CD8-positive, alpha-beta memory T cell (primary cell): ENCODE results near the gene PRSS22. TPM values are rescaled to one million over a fixed set of nuclear protein-coding genes. Genes with fewer than 3 reads are reported as not detected.

Source experiments
- CTCF ChIA-PET: fragments of 350-600 bp; sonication (Branson Sonifier 250); formaldehyde crosslinking; loops from one replicate; lab custom pipeline; 2021; ENCODE audit warnings: antibody characterized with exemption; lab: Charles Lee
- POLR2A ChIA-PET: fragments of 350-600 bp; sonication (Branson Sonifier 250); formaldehyde crosslinking; loops from one replicate; lab custom pipeline; 2021; ENCODE audit warnings: antibody characterized with exemption; lab: Charles Lee
- DNase-seq, 5 donors: peaks; one replicate each; pipeline versions ENCODE4 v3.0.0 to v3.0.0-alpha.2; 2020 to 2022; ENCODE audit warnings: mixed read lengths in 1 of 5
- H3K27ac ChIP-seq: one replicate; pipeline ENCODE4 v1.7.0; 2013; ENCODE audit warnings: low read depth, mild to moderate bottlenecking, low read length, moderate library complexity
- H3K27me3 ChIP-seq: 2 replicates; pipeline ENCODE4 v1.7.0; 2013; ENCODE audit warnings: low read length, mild to moderate bottlenecking; ENCODE audit not compliant: insufficient read depth, poor library complexity, severe bottlenecking
- H3K36me3 ChIP-seq: 2 replicates; pipeline ENCODE4 v1.7.0; 2013; ENCODE audit warnings: mild to moderate bottlenecking, low read length, moderate library complexity; ENCODE audit not compliant: insufficient read depth
- H3K4me1 ChIP-seq: 2 replicates; pipeline ENCODE4 v1.7.0; 2013; ENCODE audit warnings: mild to moderate bottlenecking, low read length, moderate library complexity; ENCODE audit not compliant: insufficient read depth
- H3K4me3 ChIP-seq: 2 replicates; pipeline ENCODE4 v1.7.0; 2013; ENCODE audit warnings: mild to moderate bottlenecking, low read length
- H3K9me3 ChIP-seq: 2 replicates; pipeline ENCODE4 v1.7.0; 2013; ENCODE audit warnings: mild to moderate bottlenecking, low read length
- H3K27ac Mint-ChIP-seq, 8 donors: one replicate each; pipeline ENCODE4 v1.8.0; 2020 to 2021; ENCODE audit warnings: mixed read lengths in 8 of 8, mild to moderate bottlenecking in 6 of 8, inconsistent platforms in 3 of 8, moderate library complexity in 3 of 8
- H3K27me3 Mint-ChIP-seq, 2 donors: one replicate each; pipeline ENCODE4 v1.8.0; 2020 to 2021; ENCODE audit warnings: mixed read lengths in 2 of 2, mild to moderate bottlenecking in 1 of 2, moderate library complexity in 1 of 2
- H3K36me3 Mint-ChIP-seq, 3 donors: one replicate each; pipeline ENCODE4 v1.8.0; 2020 to 2021; ENCODE audit warnings: mixed read lengths in 3 of 3, inconsistent platforms in 1 of 3, mild to moderate bottlenecking in 1 of 3
- H3K4me1 Mint-ChIP-seq, 3 donors: one replicate each; pipeline ENCODE4 v1.8.0; 2020 to 2021; ENCODE audit warnings: mixed read lengths in 3 of 3, inconsistent platforms in 1 of 3, mild to moderate bottlenecking in 1 of 3
- H3K4me3 Mint-ChIP-seq, 7 donors: one replicate each; pipeline ENCODE4 v1.8.0; 2020 to 2021; ENCODE audit warnings: mixed read lengths in 7 of 7, mild to moderate bottlenecking in 6 of 7, moderate library complexity in 4 of 7, inconsistent platforms in 2 of 7
- H3K9me3 Mint-ChIP-seq, 5 donors: one replicate each; pipeline ENCODE4 v1.8.0; 2020 to 2022; ENCODE audit warnings: mixed read lengths in 5 of 5, mild to moderate bottlenecking in 3 of 5, moderate library complexity in 2 of 5, inconsistent platforms in 1 of 5
- polyA plus RNA-seq: library from polyadenylated mRNA; unstranded; fragments of 300-500 nt; fragmentation: Illumina TruSeq; gene quantifications from one replicate; pipeline ENCODE4 v1.2.3, GENCODE V29; 2021
- total RNA-seq, 2 experiments: library from RNA; stranded (reverse); gene quantifications; one replicate each; pipeline ENCODE4 v1.2.3, GENCODE V29; 2021

The PRSS22 gene
- total and polyA plus RNA-seq, 3 experiments from 2014 or later, result not detected

GRCh38 chr16:2894231-2894630 lies 36.3 kb upstream of the PRSS22 start:
- no peaks in the 10 kb centered on the region for H3K9me3 Mint-ChIP-seq
- POLR2A ChIA-PET, result no interaction called here

GRCh38 chr16:2884041-2884451 lies 26.1 kb upstream of the PRSS22 start:
- H3K4me3 Mint-ChIP-seq, result peak overlapping the region; percentile 81 to 96 (median 84)
- H3K27me3 ChIP-seq, result no peaks in the 10 kb centered on the region
- peaks cover 0 to 7% (median 0%) of the 10 kb centered on the region in 3 donors for H3K36me3 Mint-ChIP-seq
- no peaks in the 10 kb centered on the region for H3K36me3 ChIP-seq
- H3K4me1 ChIP-seq, result peaks cover 7% of the 10 kb centered on the region
- H3K9me3 ChIP-seq, result no peaks in the 10 kb centered on the region
- ChIA-PET CTCF (interaction anchor here (2.1 to 6.7 kb wide), 3 partner anchors 15 to 28 kb away, joined by 10 to 35 read pairs (median 13); partner anchors contain the start of gene FLYWCH1), POLR2A (interaction anchor here (0.6 to 2.6 kb wide), 2 partner anchors 16 to 526 kb away, joined by 5 to 19 read pairs; no protein-coding TSS in a partner anchor)
- peak overlapping the region; percentile 29 to 92 (median 86) for H3K27ac Mint-ChIP-seq
- H3K9me3 Mint-ChIP-seq, result no peaks in the 10 kb centered on the region
- DNase-seq, result no peak
- peak overlapping the region; percentile 91 for H3K4me3 ChIP-seq
- peaks cover 11 to 21% (median 14%) of the 10 kb centered on the region in 3 donors for H3K4me1 Mint-ChIP-seq
- H3K27me3 Mint-ChIP-seq, result no peaks in the 10 kb centered on the region
- peak overlapping the region; percentile 88 for H3K27ac ChIP-seq

More at GRCh38 chr16:2894231-2894630, 36.3 kb upstream of the PRSS22 start:
- DNase-seq, result no peak
- H3K27me3 Mint-ChIP-seq, result no peaks in the 10 kb centered on the region
- Histone ChIP-seq H3K36me3 (no peaks in the 10 kb centered on the region), H3K27me3 (no peaks in the 10 kb centered on the region), H3K9me3 (no peaks in the 10 kb centered on the region), H3K4me3 (no peak overlapping the region), H3K4me1 (no peaks in the 10 kb centered on the region), H3K27ac (no peak overlapping the region)
- H3K4me3 Mint-ChIP-seq, result no peak overlapping the region
- peaks cover 0 to 10% (median 0%) of the 10 kb centered on the region in 3 donors for H3K36me3 Mint-ChIP-seq
- H3K27ac Mint-ChIP-seq, result no peak overlapping the region
- CTCF ChIA-PET, result no interaction called here
- no peaks in the 10 kb centered on the region for H3K4me1 Mint-ChIP-seq

GRCh38 chr16:2883458-2883908 lies 25.5 kb upstream of the PRSS22 start:
- Histone ChIP-seq H3K9me3 (no peaks in the 10 kb centered on the region), H3K27ac (peak overlapping the region; percentile 88), H3K4me3 (peak overlapping the region; percentile 91), H3K27me3 (no peaks in the 10 kb centered on the region), H3K36me3 (no peaks in the 10 kb centered on the region), H3K4me1 (peaks cover 7% of the 10 kb centered on the region)
- DNase-seq, result no peak
- Mint-ChIP-seq H3K36me3 (peaks cover 0 to 7% (median 0%) of the 10 kb centered on the region in 3 donors), H3K9me3 (no peaks in the 10 kb centered on the region), H3K4me1 (peaks cover 11 to 21% (median 14%) of the 10 kb centered on the region in 3 donors), H3K4me3 (peak overlapping the region; percentile 82 to 96 (median 91)), H3K27me3 (no peaks in the 10 kb centered on the region), H3K27ac (peak overlapping the region in 7 of 8 donors; percentile 84 to 99 (median 89))
- ChIA-PET CTCF (interaction anchor here (0.9 to 6.7 kb wide), 6 partner anchors 15 to 44 kb away, joined by 3 to 35 read pairs (median 7); partner anchors contain the start of gene FLYWCH1), POLR2A (interaction anchor here (0.6 to 2.6 kb wide), 5 partner anchors 15 to 525 kb away, joined by 4 to 33 read pairs (median 6); partner anchors contain the start of genes FLYWCH1 and PKMYT1)

GRCh38 chr16:2882650-2883457 lies 24.9 kb upstream of the PRSS22 start, which contains the start of gene FLYWCH2:
Gene FLYWCH2, plus strand, starts transcription at chr16:2883215. Its CDS starts 13,235 bp downstream, at chr16:2896450.
- POLR2A ChIA-PET, result interaction anchor here (0.6 to 2.6 kb wide), 6 partner anchors 12 to 97 kb away, joined by 4 to 33 read pairs (median 6); partner anchors contain the start of genes FLYWCH1 and PKMYT1
- Histone ChIP-seq H3K27ac (peak within 1 kb of the TSS; percentile 88), H3K4me1 (peaks cover 7% of the 10 kb centered on the region), H3K4me3 (peak within 1 kb of the TSS; percentile 91), H3K27me3 (no peaks in the 10 kb centered on the region), H3K36me3 (no peaks in the 10 kb centered on the region), H3K9me3 (no peaks in the 10 kb centered on the region)
- Mint-ChIP-seq H3K9me3 (no peaks in the 10 kb centered on the region), H3K36me3 (peaks cover 0 to 7% (median 0%) of the 10 kb centered on the region in 3 donors), H3K4me1 (peaks cover 11 to 21% (median 14%) of the 10 kb centered on the region in 3 donors), H3K27me3 (no peaks in the 10 kb centered on the region), H3K27ac (peak within 1 kb of the TSS; percentile 87 to 99 (median 97)), H3K4me3 (peak within 1 kb of the TSS; percentile 85 to 96 (median 93))
- CTCF ChIA-PET, result interaction anchor here (0.7 to 6.7 kb wide), 7 partner anchors 14 to 44 kb away, joined by 3 to 35 read pairs (median 4); partner anchors contain the start of gene FLYWCH1
- DNase-seq, result peak; percentile 98 to 100 (median 100)

GRCh38 chr16:2881783-2882649 lies 24.0 kb upstream of the PRSS22 start:
- POLR2A ChIA-PET, result interaction anchor here (1.0 to 2.6 kb wide), 4 partner anchors 14 to 37 kb away, joined by 5 to 33 read pairs (median 12); partner anchors contain the start of gene FLYWCH1
- H3K27me3 Mint-ChIP-seq, result no peaks in the 10 kb centered on the region

GRCh38 chr16:2879854-2880508 lies 22.0 kb upstream of the PRSS22 start:
- CTCF ChIA-PET, result interaction anchor here (1.7 to 6.7 kb wide), 4 partner anchors 11 to 48 kb away, joined by 6 to 35 read pairs (median 6); no protein-coding TSS in a partner anchor
- Mint-ChIP-seq H3K36me3 (peaks cover 0 to 7% (median 0%) of the 10 kb centered on the region in 3 donors), H3K4me3 (peak overlapping the region in 3 of 7 donors; percentile 5 to 85 (median 48)), H3K9me3 (no peaks in the 10 kb centered on the region), H3K27me3 (peaks cover 0 to 3% of the 10 kb centered on the region in 2 donors), H3K4me1 (peaks cover 9 to 16% (median 10%) of the 10 kb centered on the region in 3 donors), H3K27ac (peak overlapping the region in 1 of 8 donors; percentile 77)
- H3K27me3 ChIP-seq, result no peaks in the 10 kb centered on the region
- no peaks in the 10 kb centered on the region for H3K36me3 ChIP-seq
- H3K27ac ChIP-seq, result no peak overlapping the region
- peaks cover 7% of the 10 kb centered on the region for H3K4me1 ChIP-seq
- no peak for DNase-seq
- H3K4me3 ChIP-seq, result no peak overlapping the region
- H3K9me3 ChIP-seq, result no peaks in the 10 kb centered on the region
- POLR2A ChIA-PET, result interaction anchor here (0.6 kb wide), 1 partner anchor 34 kb away, joined by 4 read pairs; no protein-coding TSS in a partner anchor

More at GRCh38 chr16:2881783-2882649, 24.0 kb upstream of the PRSS22 start:
- Histone ChIP-seq H3K36me3 (no peaks in the 10 kb centered on the region), H3K9me3 (no peaks in the 10 kb centered on the region), H3K4me3 (peak overlapping the region; percentile 91), H3K27ac (peak overlapping the region; percentile 88), H3K27me3 (no peaks in the 10 kb centered on the region), H3K4me1 (peaks cover 7% of the 10 kb centered on the region)
- DNase-seq, result peak in 2 of 5 donors; percentile 31 to 36
- peak overlapping the region; percentile 87 to 99 (median 97) for H3K27ac Mint-ChIP-seq
- peaks cover 0 to 7% (median 0%) of the 10 kb centered on the region in 3 donors for H3K36me3 Mint-ChIP-seq
- CTCF ChIA-PET, result interaction anchor here (0.7 to 6.7 kb wide), 7 partner anchors 13 to 1534 kb away, joined by 3 to 35 read pairs (median 7); partner anchors contain the start of gene FLYWCH1
- peak overlapping the region; percentile 85 to 96 (median 93) for H3K4me3 Mint-ChIP-seq
- peaks cover 11 to 21% (median 14%) of the 10 kb centered on the region in 3 donors for H3K4me1 Mint-ChIP-seq
- no peaks in the 10 kb centered on the region for H3K9me3 Mint-ChIP-seq
